T-helper 1 cell treated with Interleukin-12 subunit alpha and Interleukin-12 subunit beta and Interleukin-4 antibody, amounts not matched to agents 30 μg/mL and 1 μg/mL, for 36 hours (primary cell): ENCODE data around the gene LAMA2.

Experiments used
- H3K27ac Mint-ChIP-seq: one replicate; pipeline ENCODE4 v1.8.0; 2021; ENCODE audit warnings: mild to moderate bottlenecking, mixed read lengths
- H3K27me3 Mint-ChIP-seq: one replicate; pipeline ENCODE4 v1.8.0; 2021; ENCODE audit warnings: low read depth, mixed read lengths
- H3K36me3 Mint-ChIP-seq: one replicate; pipeline ENCODE4 v1.8.0; 2021; ENCODE audit warnings: low read depth, mixed read lengths
- H3K4me1 Mint-ChIP-seq: one replicate; pipeline ENCODE4 v1.8.0; 2021; ENCODE audit warnings: low read depth, mixed read lengths
- H3K4me3 Mint-ChIP-seq: one replicate; pipeline ENCODE4 v1.8.0; 2021; ENCODE audit warnings: mild to moderate bottlenecking, moderate library complexity, mixed read lengths
- H3K9me3 Mint-ChIP-seq: one replicate; pipeline ENCODE4 v1.8.0; 2021; ENCODE audit warnings: mixed read lengths

LAMA2 gene

DNA sequence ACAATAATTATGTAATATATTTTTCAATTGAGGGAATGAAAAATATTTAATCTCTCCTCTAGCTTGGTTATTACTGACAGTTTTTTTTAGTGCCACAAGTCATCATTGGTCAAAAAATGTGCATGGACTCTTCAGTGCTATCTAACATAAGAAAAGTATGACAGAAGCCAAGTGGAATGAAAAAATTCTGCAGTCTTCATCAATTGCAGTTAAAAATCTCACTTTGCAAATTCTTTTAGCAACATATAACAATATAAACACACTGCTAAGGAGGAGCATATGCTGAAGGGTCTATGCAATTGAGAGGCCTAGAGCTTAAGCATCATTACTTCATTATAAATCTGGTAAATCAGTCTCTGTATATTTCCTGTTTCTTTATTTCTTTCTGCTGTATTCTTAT lies 652.0 kb downstream of the LAMA2 start:
- H3K27ac Mint-ChIP-seq = no peak overlapping the region
- no peaks in the 10 kb centered on the region for H3K4me1 Mint-ChIP-seq
- no peaks in the 10 kb centered on the region for H3K36me3 Mint-ChIP-seq
- no peak overlapping the region for H3K4me3 Mint-ChIP-seq
- no peaks in the 10 kb centered on the region for H3K9me3 Mint-ChIP-seq
- H3K27me3 Mint-ChIP-seq = peaks cover 13% of the 10 kb centered on the region

DNA sequence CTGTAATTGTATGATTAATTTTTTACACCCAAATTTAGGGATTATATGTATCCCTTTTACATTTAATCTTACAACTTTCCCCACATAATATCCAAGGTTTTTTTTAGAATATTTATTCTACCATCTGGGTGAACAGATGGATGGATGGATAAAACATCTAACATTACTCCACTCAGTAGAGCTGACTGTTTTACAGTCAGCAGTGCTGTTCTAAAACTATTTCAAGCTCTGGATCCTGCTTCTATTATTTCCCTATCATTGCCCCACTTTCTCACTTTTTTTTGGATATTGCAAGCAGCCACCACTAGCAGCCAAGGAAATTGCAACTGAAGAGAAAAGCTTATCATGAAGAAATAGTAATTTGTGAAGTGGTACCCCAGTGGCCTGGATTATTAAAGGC lies 653.3 kb downstream of the LAMA2 start:
- H3K9me3 Mint-ChIP-seq = no peaks in the 10 kb centered on the region
- no peak overlapping the region for H3K4me3 Mint-ChIP-seq
- peaks cover 4% of the 10 kb centered on the region for H3K27me3 Mint-ChIP-seq
- no peak overlapping the region for H3K27ac Mint-ChIP-seq
- no peaks in the 10 kb centered on the region for H3K4me1 Mint-ChIP-seq
- H3K36me3 Mint-ChIP-seq = no peaks in the 10 kb centered on the region

DNA sequence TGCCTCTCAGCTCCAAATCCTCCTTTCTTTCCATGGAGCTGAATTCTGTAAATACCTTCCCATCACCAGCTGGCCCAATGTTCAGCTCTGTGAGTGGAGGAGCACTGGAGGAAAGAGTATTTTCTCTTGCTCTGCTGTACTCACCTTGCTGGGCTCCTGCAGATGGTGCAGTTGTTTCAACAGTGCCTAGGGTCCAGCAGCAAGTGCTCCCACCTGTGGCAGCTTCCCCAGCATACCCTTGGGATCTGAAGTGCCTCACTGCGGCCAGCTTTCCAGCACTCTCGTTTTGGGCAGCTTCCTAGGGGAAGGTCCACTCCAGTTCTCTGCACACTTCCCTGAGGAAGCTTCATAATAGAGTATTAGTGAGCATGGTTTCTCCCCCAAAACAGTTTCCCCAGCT lies 656.1 kb downstream of the LAMA2 start:
- Mint-ChIP-seq H3K4me3 (no peak overlapping the region), H3K36me3 (no peaks in the 10 kb centered on the region), H3K4me1 (no peaks in the 10 kb centered on the region), H3K27ac (no peak overlapping the region), H3K9me3 (no peaks in the 10 kb centered on the region), H3K27me3 (peaks cover 4% of the 10 kb centered on the region)

DNA sequence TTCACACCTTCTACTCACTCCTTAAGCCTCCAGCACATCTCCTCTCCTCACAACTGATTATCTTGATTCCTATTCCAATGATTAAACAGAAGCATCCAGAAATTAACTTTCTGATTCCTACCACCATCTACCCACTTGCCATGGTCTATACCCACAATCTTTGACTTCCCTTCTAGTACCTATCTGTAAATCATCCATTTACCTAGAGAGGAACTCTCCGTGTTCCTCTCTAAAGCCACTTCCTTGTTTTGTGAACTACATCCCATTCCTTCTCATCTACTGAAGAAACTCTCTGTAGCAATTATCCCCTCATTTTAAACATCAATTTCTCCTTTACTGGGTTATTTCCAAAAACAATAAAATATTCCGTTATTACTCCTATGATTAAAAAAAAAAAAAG lies 659.8 kb downstream of the LAMA2 start:
- H3K9me3 Mint-ChIP-seq = no peaks in the 10 kb centered on the region
- H3K4me3 Mint-ChIP-seq = no peak overlapping the region
- H3K27ac Mint-ChIP-seq = no peak overlapping the region
- H3K4me1 Mint-ChIP-seq = no peaks in the 10 kb centered on the region
- peaks cover 4% of the 10 kb centered on the region for H3K27me3 Mint-ChIP-seq
- no peaks in the 10 kb centered on the region for H3K36me3 Mint-ChIP-seq

DNA sequence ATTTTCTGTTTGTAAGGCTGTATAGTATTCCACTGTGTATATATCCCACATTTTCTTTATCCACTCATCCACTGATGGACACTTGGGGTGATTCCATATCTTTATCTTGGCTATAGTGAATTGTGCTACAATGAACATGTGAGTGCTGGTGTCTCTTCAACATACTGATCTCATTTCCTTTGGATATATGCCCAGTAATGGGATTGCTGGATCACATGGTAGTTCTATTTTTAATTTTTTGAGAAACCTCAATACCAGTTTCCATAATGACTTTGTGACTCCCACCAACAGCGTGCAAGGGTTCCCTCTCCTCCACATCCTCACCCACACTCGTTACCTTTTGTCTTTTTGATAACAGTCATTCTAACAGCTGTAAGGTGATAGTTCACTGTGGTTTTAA lies 661.0 kb downstream of the LAMA2 start:
- no peaks in the 10 kb centered on the region for H3K36me3 Mint-ChIP-seq
- no peak overlapping the region for H3K4me3 Mint-ChIP-seq
- H3K9me3 Mint-ChIP-seq = no peaks in the 10 kb centered on the region
- H3K4me1 Mint-ChIP-seq = no peaks in the 10 kb centered on the region
- H3K27me3 Mint-ChIP-seq = no peaks in the 10 kb centered on the region
- H3K27ac Mint-ChIP-seq = no peak overlapping the region

DNA sequence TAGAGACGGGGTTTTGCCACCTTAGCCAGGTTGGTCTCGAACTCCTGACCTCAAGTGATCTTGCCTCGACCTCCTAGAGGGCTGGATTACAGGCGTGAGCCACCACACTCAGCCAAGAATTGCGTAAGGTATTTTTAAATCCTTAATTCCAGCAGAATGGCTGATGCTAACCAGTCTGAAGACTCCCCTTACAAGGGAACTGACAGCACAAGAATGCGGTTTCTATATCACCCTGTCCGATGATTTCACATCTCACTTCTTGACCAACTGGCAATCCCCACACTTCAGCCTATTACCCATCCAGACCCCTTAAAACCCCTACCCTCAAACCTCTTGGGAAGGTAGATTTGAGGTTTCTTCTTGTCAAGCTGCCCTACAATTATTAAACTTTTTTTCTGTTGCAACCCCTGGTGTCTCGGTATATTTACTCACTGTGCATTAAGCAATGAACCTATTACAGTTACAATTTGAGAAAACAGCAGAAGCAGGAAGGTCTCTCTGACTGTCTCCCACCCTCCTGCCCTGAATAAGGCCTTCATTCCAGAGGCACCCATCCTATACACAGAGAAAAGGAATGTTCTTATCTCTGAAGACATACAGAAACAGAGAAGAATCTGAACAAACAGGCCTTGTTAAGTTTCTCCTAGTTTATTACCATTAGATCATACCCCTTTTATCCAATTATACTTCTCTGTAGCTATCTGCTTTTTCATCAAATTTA lies 662.1 kb downstream of the LAMA2 start:
- H3K27ac Mint-ChIP-seq = no peak overlapping the region
- H3K27me3 Mint-ChIP-seq = no peaks in the 10 kb centered on the region
- no peaks in the 10 kb centered on the region for H3K4me1 Mint-ChIP-seq
- H3K36me3 Mint-ChIP-seq = no peaks in the 10 kb centered on the region
- no peaks in the 10 kb centered on the region for H3K9me3 Mint-ChIP-seq
- no peak overlapping the region for H3K4me3 Mint-ChIP-seq

DNA sequence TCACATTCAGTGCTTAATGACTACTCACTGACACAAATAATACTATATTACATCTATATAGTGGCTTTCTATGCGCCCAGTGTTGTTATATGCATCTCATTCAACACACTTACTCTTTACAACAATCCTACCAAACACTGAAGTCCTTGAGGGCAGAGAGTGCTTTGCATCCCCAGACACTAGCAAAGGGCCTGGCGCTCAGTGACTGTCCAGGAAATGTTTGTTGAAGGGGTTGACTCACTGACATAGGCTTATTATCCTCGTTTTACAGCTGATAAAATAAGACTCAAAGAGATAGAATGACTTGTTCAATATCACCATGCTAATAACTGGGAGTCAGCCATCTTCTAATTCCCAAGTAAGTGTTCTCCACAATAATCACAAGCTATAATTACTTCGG lies 663.8 kb downstream of the LAMA2 start:
- Mint-ChIP-seq H3K4me1 (no peaks in the 10 kb centered on the region), H3K4me3 (no peak overlapping the region), H3K27me3 (no peaks in the 10 kb centered on the region), H3K36me3 (no peaks in the 10 kb centered on the region), H3K27ac (no peak overlapping the region), H3K9me3 (no peaks in the 10 kb centered on the region)

DNA sequence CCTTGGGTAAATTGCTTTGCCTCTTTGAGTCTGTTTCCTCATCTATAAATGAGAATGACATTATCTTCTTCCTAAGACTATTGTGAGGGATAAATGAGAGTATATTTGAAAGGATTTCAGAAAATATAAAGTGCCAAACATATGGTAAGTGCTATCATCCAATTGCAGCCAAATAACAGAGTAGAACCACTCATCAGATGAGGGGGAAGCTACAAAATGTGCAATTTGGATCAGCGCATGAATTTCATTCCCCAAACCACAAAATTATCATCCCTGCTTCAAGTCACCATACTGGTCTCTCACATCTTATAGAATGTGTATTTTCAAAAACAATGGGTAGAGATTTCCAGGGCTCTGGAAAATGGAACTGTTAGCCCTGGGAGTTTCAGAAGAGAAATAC lies 668.5 kb downstream of the LAMA2 start:
- Mint-ChIP-seq H3K4me1 (no peaks in the 10 kb centered on the region), H3K36me3 (no peaks in the 10 kb centered on the region), H3K27ac (no peak overlapping the region), H3K27me3 (peaks cover 10% of the 10 kb centered on the region), H3K4me3 (no peak overlapping the region), H3K9me3 (no peaks in the 10 kb centered on the region)

DNA sequence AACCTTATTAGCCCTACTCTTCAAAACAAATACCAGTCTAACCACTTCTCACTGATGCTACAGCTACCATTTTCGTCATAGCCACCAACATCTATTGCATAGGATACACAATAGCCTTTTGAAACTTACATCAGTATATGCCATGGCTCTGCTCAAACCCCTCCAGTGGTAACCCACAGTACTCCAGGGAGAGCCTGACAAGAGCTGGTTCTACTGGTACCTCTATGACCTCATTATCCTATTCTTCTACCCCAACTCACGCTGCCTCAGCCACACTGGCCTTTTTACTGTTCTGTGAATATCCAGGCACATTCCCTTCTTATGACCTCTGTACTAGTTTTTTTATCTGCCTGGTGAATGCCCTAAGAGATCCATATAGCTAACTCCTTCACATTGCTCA lies 669.5 kb downstream of the LAMA2 start:
- Mint-ChIP-seq H3K27ac (no peak overlapping the region), H3K4me3 (no peak overlapping the region), H3K36me3 (no peaks in the 10 kb centered on the region), H3K4me1 (no peaks in the 10 kb centered on the region), H3K27me3 (peaks cover 10% of the 10 kb centered on the region), H3K9me3 (no peaks in the 10 kb centered on the region)

DNA sequence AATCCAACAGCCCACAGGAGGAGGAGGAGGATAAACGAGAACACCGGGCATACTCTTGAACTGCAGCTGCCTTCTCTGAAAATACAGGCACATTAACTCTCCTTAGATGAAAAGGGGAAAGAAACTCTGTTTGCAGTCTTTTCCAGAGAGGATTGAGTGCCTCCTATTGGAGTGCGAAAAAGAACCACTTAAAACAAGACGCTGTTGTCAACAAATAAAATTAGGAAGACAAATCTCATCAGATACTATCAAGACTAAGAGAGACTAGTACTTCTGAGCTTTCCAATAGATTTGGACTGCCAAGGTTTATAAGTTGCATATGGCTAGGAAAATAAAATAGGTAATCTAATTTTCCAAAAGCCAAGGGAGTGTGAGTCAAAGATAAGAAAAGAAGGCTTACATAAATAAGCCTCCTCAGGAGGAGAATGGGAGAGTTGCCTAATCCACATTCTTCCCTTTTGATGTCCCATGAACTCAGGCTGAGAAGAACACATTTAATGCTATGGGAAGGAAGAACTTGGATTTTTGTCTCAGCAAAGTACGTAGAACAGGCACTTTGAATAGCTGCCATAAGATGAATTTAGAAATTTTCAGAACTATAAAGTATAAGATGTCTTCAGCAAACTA lies 672.4 kb downstream of the LAMA2 start:
- Mint-ChIP-seq H3K4me1 (no peaks in the 10 kb centered on the region), H3K4me3 (no peak overlapping the region), H3K9me3 (no peaks in the 10 kb centered on the region), H3K36me3 (no peaks in the 10 kb centered on the region), H3K27ac (no peak overlapping the region), H3K27me3 (peaks cover 10% of the 10 kb centered on the region)

DNA sequence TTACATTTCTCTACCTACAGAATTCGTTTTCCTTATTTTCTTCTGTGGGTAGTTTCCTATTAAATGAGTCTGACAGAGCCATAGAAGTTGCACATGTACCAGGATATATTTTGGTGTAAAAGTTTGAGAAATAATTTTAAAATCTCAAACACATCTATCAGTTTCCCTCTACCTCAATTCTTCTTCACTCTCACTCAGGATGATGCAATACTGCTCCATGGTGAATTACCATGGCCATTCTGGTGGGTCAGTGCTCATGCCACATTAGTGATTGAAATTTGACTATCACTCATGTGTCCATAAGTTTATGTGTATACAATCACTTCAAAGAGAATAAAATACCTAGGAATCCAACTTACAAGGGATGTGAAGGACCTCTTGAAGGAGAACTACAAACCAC lies 675.3 kb downstream of the LAMA2 start:
- Mint-ChIP-seq H3K4me1 (no peaks in the 10 kb centered on the region), H3K4me3 (no peak overlapping the region), H3K27me3 (peaks cover 12% of the 10 kb centered on the region), H3K36me3 (no peaks in the 10 kb centered on the region), H3K9me3 (no peaks in the 10 kb centered on the region), H3K27ac (no peak overlapping the region)

DNA sequence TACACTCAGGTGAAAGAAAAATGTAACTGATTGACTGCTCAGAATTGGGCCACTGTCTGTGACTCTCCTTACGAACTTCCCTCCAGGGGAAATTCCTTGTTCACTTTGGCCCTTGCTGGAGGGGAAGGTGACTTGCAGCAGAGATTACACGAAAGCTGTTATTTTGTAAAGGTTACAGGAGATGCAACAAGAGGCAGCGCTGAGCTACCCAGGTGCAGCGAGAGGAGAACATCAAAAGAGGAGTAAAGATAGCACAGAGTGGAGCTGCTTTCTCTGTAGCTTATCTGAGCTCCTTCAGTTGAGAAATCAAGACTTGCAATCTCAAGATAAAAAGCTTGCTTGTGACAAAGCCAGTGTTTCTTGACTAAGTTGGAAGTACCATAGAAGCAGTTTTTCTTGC lies 682.4 kb downstream of the LAMA2 start:
- H3K27ac Mint-ChIP-seq = no peak overlapping the region

DNA sequence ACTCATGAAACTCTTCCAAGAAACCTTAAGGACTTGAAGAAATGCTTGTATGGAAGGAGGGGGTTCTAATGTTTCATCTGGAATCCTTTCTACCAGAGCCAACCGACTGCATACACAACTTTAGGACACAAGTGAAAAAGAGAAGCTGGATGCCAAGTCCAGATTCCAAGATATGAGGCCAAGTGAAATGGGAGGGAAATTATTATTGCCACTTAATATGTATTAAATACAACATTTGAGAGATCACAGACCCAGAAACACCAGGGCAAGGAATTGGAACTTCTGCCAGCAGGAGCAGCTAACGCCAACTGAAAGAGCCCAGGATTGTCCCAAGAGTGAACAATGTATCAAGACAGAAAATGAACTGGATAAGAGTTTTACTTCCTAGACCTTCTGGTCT lies 682.9 kb downstream of the LAMA2 start:
- no peak overlapping the region for H3K27ac Mint-ChIP-seq
- peaks cover 6% of the 10 kb centered on the region for H3K9me3 Mint-ChIP-seq
- no peaks in the 10 kb centered on the region for H3K36me3 Mint-ChIP-seq
- no peaks in the 10 kb centered on the region for H3K4me1 Mint-ChIP-seq
- H3K4me3 Mint-ChIP-seq = no peak overlapping the region
- peaks cover 20% of the 10 kb centered on the region for H3K27me3 Mint-ChIP-seq

More for the DNA sequence above, 682.4 kb downstream of the LAMA2 start:
- Mint-ChIP-seq H3K27me3 (peaks cover 20% of the 10 kb centered on the region), H3K9me3 (peaks cover 4% of the 10 kb centered on the region), H3K36me3 (no peaks in the 10 kb centered on the region), H3K4me3 (no peak overlapping the region), H3K4me1 (no peaks in the 10 kb centered on the region)
